A204.1 (cell line): ENCODE results near the gene ABCG5.
A peak's percentile ranks its signal among the peaks of the same experiment; 100 is the strongest.

Source experiments
- FAIRE-seq: peaks from 2 replicates; lab custom pipeline; 2012; peaks lifted over from hg19 to GRCh38; lab: Jason Lieb, UNC

The ABCG5 gene

GRCh38 chr2:43841949-43842865 is 3.6 kb upstream of the ABCG5 start:
- no peak for FAIRE-seq

- no peak for FAIRE-seq
These were observed 2.3 kb upstream of the ABCG5 start for GRCh38 chr2:43840965-43841364.

GRCh38 chr2:43839776-43840564 is 1.3 kb upstream of the ABCG5 start:
- FAIRE-seq = no peak

- no peak for FAIRE-seq
These were observed 644 bp downstream of the ABCG5 start for GRCh38 chr2:43837831-43838559.

- FAIRE-seq = no peak
These were observed 1.6 kb downstream of the ABCG5 start for GRCh38 chr2:43837033-43837432.

GRCh38 chr2:43832457-43832856 is 6.2 kb downstream of the ABCG5 start:
- FAIRE-seq = no peak

- FAIRE-seq = no peak
These were observed 6.9 kb downstream of the ABCG5 start for GRCh38 chr2:43831543-43832294.

GRCh38 chr2:43826305-43827250 is 12.1 kb downstream of the ABCG5 start:
- FAIRE-seq = no peak

- no peak for FAIRE-seq
These were observed 12.8 kb downstream of the ABCG5 start for GRCh38 chr2:43825841-43826240.

- no peak for FAIRE-seq
These were observed 13.6 kb downstream of the ABCG5 start for GRCh38 chr2:43824951-43825493.

- no peak for FAIRE-seq
These were observed 14.1 kb downstream of the ABCG5 start for GRCh38 chr2:43824512-43824911.

- FAIRE-seq = no peak
These were observed 14.9 kb downstream of the ABCG5 start for GRCh38 chr2:43823751-43824150.

- FAIRE-seq = no peak
These were observed 15.8 kb downstream of the ABCG5 start for GRCh38 chr2:43822839-43823238.

GRCh38 chr2:43819491-43820163 is 19.0 kb downstream of the ABCG5 start:
- no peak for FAIRE-seq

GRCh38 chr2:43818761-43819160 is 19.9 kb downstream of the ABCG5 start:
- no peak for FAIRE-seq

- peak; percentile 21 for FAIRE-seq
These were observed 23.9 kb downstream of the ABCG5 start for GRCh38 chr2:43814711-43815110.

GRCh38 chr2:43812947-43813346 is 25.7 kb downstream of the ABCG5 start:
- no peak for FAIRE-seq

GRCh38 chr2:43812006-43812405 is 26.6 kb downstream of the ABCG5 start:
- FAIRE-seq = no peak

GRCh38 chr2:43810888-43811287 is 27.8 kb downstream of the ABCG5 start:
- FAIRE-seq = no peak

GRCh38 chr2:43810452-43810851 is 28.2 kb downstream of the ABCG5 start:
- FAIRE-seq = no peak
